ENCODE measurements around the gene XPO5. TPM values are rescaled to one million over a fixed set of nuclear protein-coding genes. Genes with fewer than 3 reads are reported as not detected.

Gene XPO5
- total and polyA plus RNA-seq, 9 of the 15 experiments (the other 6 are each of a cell fraction or from before 2014, with no cell fraction given): 36.0 to 170 (median 99.1) TPM

- Histone ChIP-seq H3K4me3 (no peak overlapping the region), H3K9ac (ENCODE audit: insufficient read depth in 1 of 2, low read depth in 2 of 2, low read length in 2 of 2) (peak overlapping the region in 1 of 2 experiments; percentile 64; a peak in 1 of 4 replicates), H3K9me3 (replicated peaks; ENCODE audit: control insufficient read depth, insufficient read depth, low read depth, low read length) (no peaks in the 10 kb centered on the region), H3K9me1 (ENCODE audit: control insufficient read depth, insufficient read depth, low read length) (peaks cover 3% of the 10 kb centered on the region), H3K4me1 (replicated peaks in 1 of 2; ENCODE audit: control insufficient read depth in 2 of 2, insufficient read depth in 2 of 2, low read length in 2 of 2) (peaks cover 4% of the 10 kb centered on the region in 2 experiments; a peak in 3 of 5 replicates), H3K27me3 (ENCODE audit: control insufficient read depth in 2 of 2, insufficient read depth in 2 of 2, low read length in 2 of 2) (no peaks in the 10 kb centered on the region), H3K36me3 (ENCODE audit: control insufficient read depth, insufficient read depth, low read length) (peaks cover 97% of the 10 kb centered on the region), H3K4me2 (ENCODE audit: insufficient read depth, low read length) (no peak overlapping the region), H4K20me1 (replicated peaks; ENCODE audit: control insufficient read depth, insufficient read depth, low read length) (0 out of 2 replicates have a peak, but pooled peaks cover 4% of the 10 kb centered on the region), H3K79me2 (ENCODE audit: control insufficient read depth, insufficient read depth, low read length) (peaks cover 5% of the 10 kb centered on the region), H2AFZ (ENCODE audit: low read depth, low read length) (no peak overlapping the region), H3K27ac (ENCODE audit: extremely low read depth, low read depth, low read length) (peak overlapping the region; percentile 9; the same call in 1 of the 3 replicates)
- 45% methylated on average over 10 of the region's 10 CpGs for WGBS (ENCODE audit: insufficient coverage, low coverage, missing lambda C conversion rate)
- no TSS peak for BruUV-seq (replicated peaks)
- POLR2A ChIA-PET: interaction anchor here (0.6 to 3.2 kb wide), 13 partner anchors 8 to 298 kb away, joined by 3 to 19 read pairs (median 3); partner anchors contain the start of genes POLH, POLR1C, XPO5 and YIPF3
- peak in 2 of 4 experiments; percentile 31 to 43 for DNase-seq (ENCODE audit: extremely low read depth in 1 of 4, low spot score in 3 of 4)
- in situ Hi-C loops (cut with MboI) (no loop called here), intact Hi-C loops (cut with micrococcal nuclease) (no loop called here)
- peak; percentile 29 for ATAC-seq
- no peak for FAIRE-seq
- CTCF ChIA-PET (ENCODE audit: low intra/inter-chr PET ratio): no interaction called here
- TF ChIP-seq ATF3 (IDR thresholded peaks at IDR 0.05) (peak; percentile 7; the same call in 1 of the 2 replicates), ATF3 (CRISPR knock-in tag; conservative IDR thresholded peaks at IDR 0.05) (no peak), POLR2B (IDR thresholded peaks at IDR 0.05; ENCODE audit: low read depth, partially characterized antibody) (peak; percentile 13), ZEB2 (IDR thresholded peaks at IDR 0.05) (peak; percentile 83), BHLHE40 (IDR thresholded peaks at IDR 0.05; ENCODE audit: low read length) (no peak), STAG1 (CRISPR knock-in tag; IDR thresholded peaks at IDR 0.05; ENCODE audit: borderline replicate concordance) (no peak), CEBPG (CRISPR knock-in tag; IDR thresholded peaks at IDR 0.05) (peak; percentile 37; the same call in 1 of the 2 replicates), CEBPG (tag; conservative IDR thresholded peaks at IDR 0.05 in 1 of 2, IDR thresholded peaks at IDR 0.05 in 1 of 2) (no peak; a peak in 1 of 4 replicates), TRIM24 (IDR thresholded peaks at IDR 0.05) (peak in 1 of 2 experiments; percentile 53; a peak in 1 of 4 replicates), SMARCA4 (IDR thresholded peaks at IDR 0.05) (0 out of 2 replicates have a peak, but pooled peaks have one; percentile 30), POLR2A (conservative IDR thresholded peaks at IDR 0.05) (0 out of 2 replicates have a peak, but pooled peaks have one; percentile 17), E4F1 (CRISPR knock-in tag; IDR thresholded peaks at IDR 0.05; ENCODE audit: borderline replicate concordance) (no peak), SIRT6 (IDR thresholded peaks at IDR 0.05; ENCODE audit: low read depth, low read length) (no peak), RFX1 (IDR thresholded peaks at IDR 0.05) (no peak), SETDB1 (IDR thresholded peaks at IDR 0.05; ENCODE audit: low read length) (no peak), CBFA2T3 (IDR thresholded peaks at IDR 0.05) (peak; percentile 51), GTF3C2 (IDR thresholded peaks at IDR 0.05; ENCODE audit: borderline replicate concordance, extremely low read depth, insufficient read length) (no peak), SMAD4 (CRISPR knock-in tag; conservative IDR thresholded peaks at IDR 0.05) (peak; percentile 56; the same call in 1 of the 2 replicates), CBFA2T2 (conservative IDR thresholded peaks at IDR 0.05) (peak; percentile 41)
Observed at GRCh38 chr6:43524483-43524961, 51.3 kb downstream of the XPO5 start.
